HCT116 (cell line): ENCODE measurements around the gene STK16. TPM values are rescaled to one million over a fixed set of nuclear protein-coding genes. Genes with fewer than 3 reads are reported as not detected.
A peak's percentile ranks its signal among the peaks of the same experiment; 100 is the strongest.

Source experiments
- ATAC-seq: fragments of 200-7000 bp; cut with Tn5 transposase; 2 replicates; pipeline ENCODE4 v1.9.1; 2020; ENCODE audit warnings: mild to moderate bottlenecking, moderate library complexity
- BruUV-seq: library from RNA; stranded (reverse); fragments of 400-500 nt; replicated peaks from 2 replicates; lab custom pipeline; 2021; lab: Mats Ljungman, UMichigan
- CTCF ChIA-PET: fragments of 300-600 bp; sonication (Branson Sonifier 250); formaldehyde crosslinking; loops from one replicate; lab custom pipeline; 2021; ENCODE audit warnings: antibody characterized with exemption; lab: Charles Lee
- POLR2A ChIA-PET: fragments of 300-600, 350-600 bp; sonication (Branson Sonifier 250); formaldehyde crosslinking; loops from one replicate; lab custom pipeline; 2021; ENCODE audit warnings: antibody characterized with exemption; lab: Charles Lee
- RAD21 ChIA-PET, 2 experiments: fragments of 300-600 bp; sonication (Branson Sonifier 250); formaldehyde crosslinking; loops; one replicate each; lab custom pipeline; 2023; ENCODE audit warnings: low total read pairs in 2 of 2; ENCODE audit not compliant: uncharacterized antibody in 2 of 2, unreplicated experiment in 2 of 2, low non-redundant PET in 1 of 2; lab: Charles Lee
- DNase-seq: peaks from one replicate; pipeline ENCODE4 v3.0.0-alpha.2; 2010; ENCODE audit warnings: low read depth, low spot score
- H2AFZ ChIP-seq: fragments of 200-600 bp; shearing (Covaris generic), sonication (generic); 2 replicates; pipeline ENCODE4 v1.6.1; 2017; ENCODE audit warnings: low read depth, mixed run types, mixed read lengths, antibody characterized with exemption, low read length; ENCODE audit not compliant: poor library complexity, severe bottlenecking
- H3K27ac ChIP-seq: 2 replicates; pipeline ENCODE4 v1.5.1; 2012; ENCODE audit warnings: low read depth, low read length
- H3K27me3 ChIP-seq: fragments of 200-600 bp; sonication (generic); 2 replicates; pipeline ENCODE4 v1.6.1; 2016; ENCODE audit warnings: mixed run types, low read length, mixed read lengths; ENCODE audit not compliant: insufficient read depth
- H3K36me3 ChIP-seq, 2 experiments: fragments of 200-500 bp in 1 of 2; fragments of 200-600 bp in 1 of 2; sonication (Bioruptor generic) in 1 of 2; sonication (generic) in 1 of 2; 2 replicates each; pipeline versions ENCODE4 v1.5.1 to v1.6.1; 2014 to 2016; ENCODE audit warnings: low read length in 2 of 2, inconsistent platforms in 1 of 2, mixed read lengths in 1 of 2, mixed run types in 1 of 2; ENCODE audit not compliant: insufficient read depth in 2 of 2, control insufficient read depth in 1 of 2
- H3K4me1 ChIP-seq, 2 experiments: fragments of 200-600 bp in 1 of 2; sonication (generic) in 1 of 2; 2 replicates each; pipeline versions ENCODE4 v1.5.1 to v1.6.1; 2012 to 2017; ENCODE audit warnings: low read length in 2 of 2, inconsistent platforms in 1 of 2, mild to moderate bottlenecking in 1 of 2, mixed read lengths in 1 of 2, mixed run types in 1 of 2, moderate library complexity in 1 of 2; ENCODE audit not compliant: insufficient read depth in 2 of 2, control insufficient read depth in 1 of 2
- H3K4me2 ChIP-seq: fragments of 200-600 bp; sonication (generic); 2 replicates; pipeline ENCODE4 v1.6.1; 2017; ENCODE audit warnings: mixed run types, low read length, mixed read lengths
- H3K4me3 ChIP-seq, 2 experiments: fragments of 200-600 bp in 1 of 2; sonication (generic) in 1 of 2; replicated peaks in 1 of 2; 2 replicates each; pipeline ENCODE4 v1.5.1; 2011 to 2016; ENCODE audit warnings: low read length in 2 of 2, control low read depth in 1 of 2, low read depth in 1 of 2, mild to moderate bottlenecking in 1 of 2, mixed read lengths in 1 of 2, mixed run types in 1 of 2
- H3K79me2 ChIP-seq: fragments of 200-600 bp; sonication (generic); 2 replicates; pipeline ENCODE4 v1.6.1; 2017; ENCODE audit warnings: mild to moderate bottlenecking, mixed run types, low read length, moderate library complexity, mixed read lengths; ENCODE audit not compliant: insufficient read depth
- H3K9ac ChIP-seq: fragments of 200-600 bp; sonication (generic); 2 replicates; pipeline ENCODE4 v1.6.1; 2016; ENCODE audit warnings: low read length, mixed read lengths
- H3K9me2 ChIP-seq: fragments of 200-600 bp; sonication (generic), shearing (Covaris generic); 2 replicates; pipeline ENCODE4 v1.6.1; 2017; ENCODE audit warnings: mixed run types, mild to moderate bottlenecking, moderate library complexity; ENCODE audit not compliant: insufficient read depth
- H3K9me3 ChIP-seq, 2 experiments: fragments of 200-500 bp in 1 of 2; fragments of 200-600 bp in 1 of 2; sonication (Bioruptor generic) in 1 of 2; sonication (generic) in 1 of 2; 2 replicates each; pipeline ENCODE4 v1.6.1; 2014 to 2017; ENCODE audit warnings: low read length in 2 of 2, mixed read lengths in 2 of 2, inconsistent platforms in 1 of 2, low read depth in 1 of 2, mild to moderate bottlenecking in 1 of 2, mixed run types in 1 of 2, moderate library complexity in 1 of 2; ENCODE audit not compliant: control insufficient read depth in 1 of 2, insufficient read depth in 1 of 2
- H4K20me1 ChIP-seq: fragments of 200-600 bp; sonication (generic), shearing (Covaris generic); 2 replicates; pipeline ENCODE4 v1.6.1; 2017; ENCODE audit warnings: mixed run types, mild to moderate bottlenecking, moderate library complexity; ENCODE audit not compliant: insufficient read depth
- CBX3 ChIP-seq: IDR thresholded peaks from 2 replicates; pipeline ENCODE4 v1.6.1; 2012; ENCODE audit warnings: low read depth
- EGR1 ChIP-seq: IDR thresholded peaks from 2 replicates; pipeline ENCODE4 v1.6.1; 2012; ENCODE audit warnings: low read depth
- ELF1 ChIP-seq: IDR thresholded peaks from 2 replicates; pipeline ENCODE4 v1.6.1; 2012; ENCODE audit warnings: low read depth, borderline replicate concordance
- EZH2phosphoT487 ChIP-seq: fragments of 200-600 bp; IDR thresholded peaks from 2 replicates; pipeline ENCODE4 v1.6.1; 2018; ENCODE audit warnings: antibody characterized with exemption, borderline replicate concordance
- FOSL1 ChIP-seq: IDR thresholded peaks from 2 replicates; pipeline ENCODE4 v1.6.1; 2012; ENCODE audit warnings: low read depth
- JUND ChIP-seq: IDR thresholded peaks from 2 replicates; pipeline ENCODE4 v1.6.1; 2012
- POLR2A ChIP-seq: IDR thresholded peaks from 2 replicates; pipeline ENCODE4 v1.7.0; 2011; ENCODE audit warnings: borderline replicate concordance; ENCODE audit not compliant: insufficient read depth, insufficient read length; ENCODE audit errors: extremely low read depth
- POLR2AphosphoS5 ChIP-seq: IDR thresholded peaks from 2 replicates; pipeline ENCODE4 v1.6.1; 2011; ENCODE audit warnings: mild to moderate bottlenecking, low read depth, low read length, moderate library complexity
- RAD21 ChIP-seq: IDR thresholded peaks from 2 replicates; pipeline ENCODE4 v1.6.1; 2012; ENCODE audit warnings: low read depth, mild to moderate bottlenecking
- SIN3A ChIP-seq: IDR thresholded peaks from 2 replicates; pipeline ENCODE4 v1.6.1; 2012; ENCODE audit warnings: low read depth
- SP1 ChIP-seq: IDR thresholded peaks from 2 replicates; pipeline ENCODE4 v1.6.1; 2012; ENCODE audit warnings: low read depth
- SRF ChIP-seq: IDR thresholded peaks from 2 replicates; pipeline ENCODE4 v1.6.1; 2012; ENCODE audit warnings: low read depth
- YY1 ChIP-seq: IDR thresholded peaks from 2 replicates; pipeline ENCODE4 v1.6.1; 2011; ENCODE audit warnings: low read length, low read depth, moderate library complexity, mild to moderate bottlenecking; ENCODE audit not compliant: insufficient replicate concordance; ENCODE audit errors: extremely low read depth
- ZFX ChIP-seq: fragments of 450-650 bp; IDR thresholded peaks from 2 replicates; pipeline ENCODE4 v1.6.1; 2017
- ZNF274 ChIP-seq: fragments of 200-500 bp; sonication (Bioruptor generic); IDR thresholded peaks from 2 replicates; pipeline ENCODE4 v1.6.1; 2014; ENCODE audit warnings: mild to moderate bottlenecking, low read depth, low read length, inconsistent platforms
- intact Hi-C: fragments of 100-400 bp; cut with micrococcal nuclease; formaldehyde crosslinking; loops from 2 replicates; pipeline ENCODE4 v1.10.0; 2022
- total RNA-seq: library from RNA; stranded (reverse); gene quantifications from one replicate; pipeline ENCODE4 v1.2.1, GENCODE V29; 2021; ENCODE audit not compliant: unreplicated experiment
- TF ChIP-seq, protein P1 (sequence below): IDR thresholded peaks from 2 replicates; pipeline ENCODE4 v1.6.1; 2011; ENCODE audit warnings: mild to moderate bottlenecking, low read length, moderate library complexity; ENCODE audit not compliant: insufficient replicate concordance; ENCODE audit errors: extremely low read depth
- TF ChIP-seq, protein P2 (sequence below): IDR thresholded peaks from 2 replicates; pipeline ENCODE4 v1.6.1; 2012
- TF ChIP-seq, protein P3 (sequence below): IDR thresholded peaks from 2 replicates; pipeline ENCODE4 v1.6.1; 2012; ENCODE audit warnings: low read depth

Gene STK16
- total RNA-seq, 1 experiment from 2014 or later = 31.4 TPM

DNA sequence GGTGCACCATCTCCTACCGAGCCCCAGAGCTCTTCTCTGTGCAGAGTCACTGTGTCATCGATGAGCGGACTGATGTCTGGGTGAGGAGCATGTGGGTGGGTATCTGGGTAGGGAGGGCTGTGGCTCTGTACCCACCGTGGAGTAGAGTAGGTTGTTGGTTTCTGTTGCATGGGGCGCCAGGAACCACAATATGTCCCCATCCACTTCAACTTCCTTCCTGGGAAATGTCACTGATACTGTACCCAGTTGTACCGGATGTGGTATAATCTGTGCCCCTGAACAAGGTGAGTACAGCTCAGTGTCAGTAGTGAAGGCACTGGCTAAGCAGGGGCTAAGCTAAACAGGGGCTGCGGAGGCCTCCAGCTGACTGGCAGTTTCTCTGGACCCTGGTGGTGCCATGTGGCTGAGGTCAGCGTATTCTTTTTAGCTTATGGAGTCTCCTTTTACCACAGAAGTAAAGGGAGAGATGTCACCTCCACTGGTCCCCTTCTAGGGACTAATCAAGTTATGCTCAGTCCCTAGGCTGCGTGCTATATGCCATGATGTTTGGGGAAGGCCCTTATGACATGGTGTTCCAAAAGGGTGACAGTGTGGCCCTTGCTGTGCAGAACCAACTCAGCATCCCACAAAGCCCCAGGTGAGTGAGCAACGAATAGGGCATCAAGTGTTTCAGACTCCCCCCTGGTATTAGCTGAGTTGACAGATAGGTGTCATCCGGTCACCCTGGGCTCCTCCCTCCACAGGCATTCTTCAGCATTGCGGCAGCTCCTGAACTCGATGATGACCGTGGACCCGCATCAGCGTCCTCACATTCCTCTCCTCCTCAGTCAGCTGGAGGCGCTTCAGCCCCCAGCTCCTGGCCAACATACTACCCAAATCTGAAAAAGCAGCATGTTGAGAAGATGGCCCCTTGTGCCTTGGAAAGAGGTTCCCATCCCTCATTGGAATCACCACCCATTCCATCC is 2.7 kb downstream of the STK16 start:
- TF ChIP-seq JUND (no peak), ZNF274 (no peak), SRF (no peak), SIN3A (no peak), SP1 (no peak), EZH2phosphoT487 (no peak), FOSL1 (no peak), YY1 (no peak), ZFX (no peak), CBX3 (no peak), POLR2AphosphoS5 (no peak), POLR2A (no peak), EGR1 (no peak), RAD21 (no peak), ELF1 (no peak)
- TF ChIP-seq, protein P1, sequence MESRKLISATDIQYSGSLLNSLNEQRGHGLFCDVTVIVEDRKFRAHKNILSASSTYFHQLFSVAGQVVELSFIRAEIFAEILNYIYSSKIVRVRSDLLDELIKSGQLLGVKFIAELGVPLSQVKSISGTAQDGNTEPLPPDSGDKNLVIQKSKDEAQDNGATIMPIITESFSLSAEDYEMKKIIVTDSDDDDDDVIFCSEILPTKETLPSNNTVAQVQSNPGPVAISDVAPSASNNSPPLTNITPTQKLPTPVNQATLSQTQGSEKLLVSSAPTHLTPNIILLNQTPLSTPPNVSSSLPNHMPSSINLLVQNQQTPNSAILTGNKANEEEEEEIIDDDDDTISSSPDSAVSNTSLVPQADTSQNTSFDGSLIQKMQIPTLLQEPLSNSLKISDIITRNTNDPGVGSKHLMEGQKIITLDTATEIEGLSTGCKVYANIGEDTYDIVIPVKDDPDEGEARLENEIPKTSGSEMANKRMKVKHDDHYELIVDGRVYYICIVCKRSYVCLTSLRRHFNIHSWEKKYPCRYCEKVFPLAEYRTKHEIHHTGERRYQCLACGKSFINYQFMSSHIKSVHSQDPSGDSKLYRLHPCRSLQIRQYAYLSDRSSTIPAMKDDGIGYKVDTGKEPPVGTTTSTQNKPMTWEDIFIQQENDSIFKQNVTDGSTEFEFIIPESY = no peak
- TF ChIP-seq, protein P2, sequence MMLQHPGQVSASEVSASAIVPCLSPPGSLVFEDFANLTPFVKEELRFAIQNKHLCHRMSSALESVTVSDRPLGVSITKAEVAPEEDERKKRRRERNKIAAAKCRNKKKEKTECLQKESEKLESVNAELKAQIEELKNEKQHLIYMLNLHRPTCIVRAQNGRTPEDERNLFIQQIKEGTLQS = no peak
- TF ChIP-seq, protein P3, sequence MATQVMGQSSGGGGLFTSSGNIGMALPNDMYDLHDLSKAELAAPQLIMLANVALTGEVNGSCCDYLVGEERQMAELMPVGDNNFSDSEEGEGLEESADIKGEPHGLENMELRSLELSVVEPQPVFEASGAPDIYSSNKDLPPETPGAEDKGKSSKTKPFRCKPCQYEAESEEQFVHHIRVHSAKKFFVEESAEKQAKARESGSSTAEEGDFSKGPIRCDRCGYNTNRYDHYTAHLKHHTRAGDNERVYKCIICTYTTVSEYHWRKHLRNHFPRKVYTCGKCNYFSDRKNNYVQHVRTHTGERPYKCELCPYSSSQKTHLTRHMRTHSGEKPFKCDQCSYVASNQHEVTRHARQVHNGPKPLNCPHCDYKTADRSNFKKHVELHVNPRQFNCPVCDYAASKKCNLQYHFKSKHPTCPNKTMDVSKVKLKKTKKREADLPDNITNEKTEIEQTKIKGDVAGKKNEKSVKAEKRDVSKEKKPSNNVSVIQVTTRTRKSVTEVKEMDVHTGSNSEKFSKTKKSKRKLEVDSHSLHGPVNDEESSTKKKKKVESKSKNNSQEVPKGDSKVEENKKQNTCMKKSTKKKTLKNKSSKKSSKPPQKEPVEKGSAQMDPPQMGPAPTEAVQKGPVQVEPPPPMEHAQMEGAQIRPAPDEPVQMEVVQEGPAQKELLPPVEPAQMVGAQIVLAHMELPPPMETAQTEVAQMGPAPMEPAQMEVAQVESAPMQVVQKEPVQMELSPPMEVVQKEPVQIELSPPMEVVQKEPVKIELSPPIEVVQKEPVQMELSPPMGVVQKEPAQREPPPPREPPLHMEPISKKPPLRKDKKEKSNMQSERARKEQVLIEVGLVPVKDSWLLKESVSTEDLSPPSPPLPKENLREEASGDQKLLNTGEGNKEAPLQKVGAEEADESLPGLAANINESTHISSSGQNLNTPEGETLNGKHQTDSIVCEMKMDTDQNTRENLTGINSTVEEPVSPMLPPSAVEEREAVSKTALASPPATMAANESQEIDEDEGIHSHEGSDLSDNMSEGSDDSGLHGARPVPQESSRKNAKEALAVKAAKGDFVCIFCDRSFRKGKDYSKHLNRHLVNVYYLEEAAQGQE = no peak
- DNase-seq (no peak), ATAC-seq (no peak)
- H3K27ac ChIP-seq = no peak overlapping the region
- RAD21 ChIA-PET = no interaction called here
- CTCF ChIA-PET = interaction anchor here (0.6 to 2.8 kb wide), 5 partner anchors 29 to 140 kb away, joined by 3 to 14 read pairs (median 7); partner anchors contain the start of gene DNPEP
- peaks cover 3 to 5% of the 10 kb centered on the region in 2 experiments; a peak in 2 of 4 replicates for H3K36me3 ChIP-seq
- POLR2A ChIA-PET = no interaction called here
- H3K4me2 ChIP-seq = 0 out of 2 replicates have a peak overlapping the region, but pooled peaks have one; percentile 69
- H2AFZ ChIP-seq = no peak overlapping the region
- no peak overlapping the region for H3K9ac ChIP-seq
- H3K9me3 ChIP-seq = no peaks in the 10 kb centered on the region
- peaks cover 31% of the 10 kb centered on the region; the same call in 1 of the 2 replicates for H3K79me2 ChIP-seq
- no peak overlapping the region for H3K4me3 ChIP-seq
- peaks cover 29 to 58% of the 10 kb centered on the region in 2 experiments for H3K4me1 ChIP-seq
- intact Hi-C loops = no loop called here
- no peaks in the 10 kb centered on the region for H4K20me1 ChIP-seq
- H3K9me2 ChIP-seq = no peaks in the 10 kb centered on the region
- H3K27me3 ChIP-seq = no peaks in the 10 kb centered on the region
- BruUV-seq = no TSS peak
